Measurements from ENCODE around the gene ARHGAP42.
A peak's percentile ranks its signal among the peaks of the same experiment; 100 is the strongest.
"Not testable (repeated sequence)": the region's sequence is repeated elsewhere in the genome, so short reads cannot be mapped to it uniquely, and the experiment has no call there.

The ARHGAP42 gene

DNA sequence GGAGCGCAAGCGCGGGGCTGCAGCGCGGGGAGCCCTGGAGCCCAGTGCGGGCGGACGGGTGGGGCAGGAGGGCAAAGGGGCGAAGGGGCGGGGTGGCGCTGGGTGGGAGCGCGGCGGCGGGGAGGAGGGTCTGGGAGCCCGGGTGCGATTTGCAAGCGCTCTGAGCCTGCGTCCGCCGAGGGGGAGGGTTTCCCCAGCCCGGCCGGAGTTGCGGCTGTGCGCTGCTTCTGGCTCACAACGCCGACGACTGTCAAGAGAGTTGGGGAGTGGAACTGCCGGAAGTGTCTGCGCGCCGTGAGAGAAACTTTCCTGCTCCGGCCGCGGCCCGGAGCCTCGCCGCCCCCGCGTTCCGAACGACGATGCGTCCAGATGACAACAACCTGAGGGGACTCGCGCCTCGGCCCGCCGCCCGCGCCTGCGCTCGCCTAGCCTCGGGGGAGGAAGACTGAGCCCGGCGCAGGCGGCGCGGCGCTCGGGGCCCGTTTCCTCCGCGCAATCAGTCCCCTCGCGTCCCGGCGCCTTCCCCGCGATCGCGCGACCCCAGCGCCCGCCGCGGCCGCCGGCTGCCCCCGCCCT, at the start of gene ARHGAP42:
TSS of gene ARHGAP42 (plus strand) at position 235 of the 576 bp plus-strand sequence. CDS start 391 bp downstream, outside the sequence.
- peak within 1 kb of the TSS; percentile 71 for H3K4me3 ChIP-seq (ENCODE audit: low read length)
- TF ChIP-seq ZNF274 (IDR thresholded peaks at IDR 0.05; ENCODE audit: low read depth, low read length) = no peak

GRCh38 chr11:100637706-100638105, 49.4 kb upstream of the ARHGAP42 start:
- no peak for TF ChIP-seq ZNF274 (IDR thresholded peaks at IDR 0.05; ENCODE audit: low read depth, low read length)
- H3K4me3 ChIP-seq (ENCODE audit: low read length) = no peak overlapping the region

DNA sequence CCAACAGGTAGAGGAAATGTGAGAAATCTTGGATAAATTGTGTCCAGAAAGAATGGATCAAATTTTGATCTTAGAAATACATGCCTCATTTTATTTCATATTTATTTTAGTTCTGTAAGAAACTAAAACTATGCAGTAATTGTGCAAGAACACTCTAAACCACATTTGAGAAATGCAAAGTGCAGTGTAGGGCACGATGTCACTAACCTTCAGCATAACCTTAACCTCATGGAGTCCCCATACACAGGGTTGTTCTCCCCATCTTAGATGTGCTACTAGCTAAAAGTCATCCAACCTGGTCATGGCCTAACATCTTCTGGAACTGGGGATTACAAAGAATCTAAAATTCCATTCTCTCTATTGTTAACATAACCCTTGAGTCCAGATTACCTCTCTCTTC, 48.4 kb upstream of the ARHGAP42 start:
- TF ChIP-seq ZNF274 (IDR thresholded peaks at IDR 0.05; ENCODE audit: low read depth, low read length) = no peak
- H3K4me3 ChIP-seq (ENCODE audit: low read length) = no peak overlapping the region

DNA sequence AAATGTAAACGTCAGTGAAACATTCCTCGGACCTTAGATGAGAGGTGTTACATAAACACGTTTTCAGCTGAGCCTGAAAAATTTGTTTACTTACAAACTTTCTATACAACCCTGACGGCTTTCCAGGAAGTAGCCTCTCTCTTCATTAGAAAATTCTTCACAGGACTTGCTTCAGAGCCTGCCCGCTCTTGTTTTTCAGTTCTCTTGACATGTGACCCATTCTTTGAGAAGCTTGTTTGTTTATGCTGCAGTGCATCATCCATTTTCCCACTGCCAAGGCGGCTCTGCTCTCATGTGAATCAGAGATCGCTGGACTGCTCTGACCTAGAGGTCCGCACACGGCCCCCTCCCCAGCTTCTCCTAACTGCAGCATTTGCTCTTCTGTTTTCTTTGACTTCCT, 47.9 kb upstream of the ARHGAP42 start:
- TF ChIP-seq ZNF274 (IDR thresholded peaks at IDR 0.05; ENCODE audit: low read depth, low read length) = no peak
- H3K4me3 ChIP-seq (ENCODE audit: low read length) = no peak overlapping the region

DNA sequence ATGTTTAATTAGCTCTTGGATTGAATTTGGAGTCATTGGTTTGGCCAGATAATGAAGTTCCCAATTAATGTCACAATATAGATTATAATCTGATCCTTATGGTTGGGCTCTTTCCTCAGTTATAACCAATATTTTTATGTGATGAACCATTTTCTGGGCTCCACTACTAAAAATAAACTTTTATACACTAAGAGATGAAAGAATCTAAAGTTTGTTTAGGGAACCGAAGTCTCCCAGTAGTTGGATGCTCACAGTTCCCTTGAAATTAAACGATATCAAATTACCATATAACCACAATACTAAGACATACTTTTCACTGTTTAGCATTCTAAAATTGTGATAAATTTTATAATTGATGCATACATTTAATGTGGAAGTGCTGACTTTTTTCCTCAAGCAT, 47.0 kb upstream of the ARHGAP42 start:
- H3K4me3 ChIP-seq (ENCODE audit: low read length) = no peak overlapping the region
- no peak for TF ChIP-seq ZNF274 (IDR thresholded peaks at IDR 0.05; ENCODE audit: low read depth, low read length)

- H3K4me3 ChIP-seq (ENCODE audit: low read length) = no peak overlapping the region
- TF ChIP-seq ZNF274 (IDR thresholded peaks at IDR 0.05; ENCODE audit: low read depth, low read length) = no peak
These were observed 46.4 kb upstream of the ARHGAP42 start for GRCh38 chr11:100640646-100641045.

DNA sequence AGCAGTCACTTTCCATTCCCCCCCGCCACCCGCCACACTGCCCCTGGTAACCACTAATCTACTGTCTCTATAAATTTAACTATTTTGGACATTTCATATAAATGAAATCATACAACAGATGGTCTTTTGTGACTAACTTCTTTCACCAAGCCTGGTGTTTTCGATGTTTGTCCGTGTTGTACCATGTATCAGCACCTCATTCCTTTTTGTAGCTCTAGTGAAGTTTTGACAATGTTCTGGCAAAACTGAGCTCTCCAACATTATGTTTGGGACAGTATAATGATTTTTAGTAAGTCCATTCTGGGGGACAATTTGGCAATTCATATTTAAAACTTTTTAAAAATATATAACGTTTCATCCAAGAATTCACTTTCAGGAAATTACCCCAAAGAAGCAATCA, 45.6 kb upstream of the ARHGAP42 start:
- no peak overlapping the region for H3K4me3 ChIP-seq (ENCODE audit: low read length)
- no peak for TF ChIP-seq ZNF274 (IDR thresholded peaks at IDR 0.05; ENCODE audit: low read depth, low read length)

GRCh38 chr11:100646545-100646944, 40.5 kb upstream of the ARHGAP42 start:
- H3K4me3 ChIP-seq (ENCODE audit: low read length) = no peak overlapping the region
- no peak for TF ChIP-seq ZNF274 (IDR thresholded peaks at IDR 0.05; ENCODE audit: low read depth, low read length)

DNA sequence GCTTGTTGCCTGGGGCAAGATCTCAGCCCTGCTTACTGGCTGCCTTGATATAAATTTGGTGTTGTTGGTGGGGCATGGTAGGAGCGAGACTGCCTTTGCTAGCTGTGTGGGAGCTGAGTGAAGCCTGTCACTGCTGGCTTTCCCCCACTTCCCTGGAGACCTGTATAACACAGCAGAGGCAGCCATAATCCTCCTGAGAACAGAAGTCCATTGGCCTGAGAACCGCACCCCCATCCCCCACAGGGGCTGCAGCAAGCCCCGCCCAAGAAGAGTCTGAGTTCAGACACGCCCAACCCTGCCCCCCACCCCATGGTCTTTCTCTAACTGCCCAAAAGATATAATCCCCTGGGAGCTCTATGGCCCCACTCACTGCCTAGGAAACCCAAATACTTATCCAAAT, 39.2 kb upstream of the ARHGAP42 start:
- H3K4me3 ChIP-seq (ENCODE audit: low read length) = no peak overlapping the region
- TF ChIP-seq ZNF274 (IDR thresholded peaks at IDR 0.05; ENCODE audit: low read depth, low read length) = no peak

DNA sequence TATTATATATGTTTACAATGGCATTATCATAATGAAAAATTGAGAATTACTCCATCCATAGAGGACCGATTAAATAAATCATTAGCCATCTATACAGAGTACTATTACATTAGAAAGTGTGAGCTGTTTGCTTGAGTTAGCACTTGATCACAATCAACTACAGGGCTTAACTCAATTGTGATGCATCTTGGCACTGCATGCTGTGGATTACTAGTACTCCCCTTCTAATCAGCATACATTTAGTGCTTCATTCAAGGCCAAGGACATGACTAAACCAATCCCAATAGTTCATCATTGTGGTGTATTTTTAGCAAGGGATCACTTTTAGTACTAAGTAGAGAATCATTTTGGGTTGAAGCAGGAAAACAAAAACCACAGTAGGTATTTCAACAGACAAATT, 23.5 kb upstream of the ARHGAP42 start:
- no peak overlapping the region for H3K4me3 ChIP-seq (ENCODE audit: low read length)
- no peak for TF ChIP-seq ZNF274 (IDR thresholded peaks at IDR 0.05; ENCODE audit: low read depth, low read length)

GRCh38 chr11:100663996-100664395, 23.1 kb upstream of the ARHGAP42 start:
- no peak for TF ChIP-seq ZNF274 (IDR thresholded peaks at IDR 0.05; ENCODE audit: low read depth, low read length)
- no peak overlapping the region for H3K4me3 ChIP-seq (ENCODE audit: low read length)

DNA sequence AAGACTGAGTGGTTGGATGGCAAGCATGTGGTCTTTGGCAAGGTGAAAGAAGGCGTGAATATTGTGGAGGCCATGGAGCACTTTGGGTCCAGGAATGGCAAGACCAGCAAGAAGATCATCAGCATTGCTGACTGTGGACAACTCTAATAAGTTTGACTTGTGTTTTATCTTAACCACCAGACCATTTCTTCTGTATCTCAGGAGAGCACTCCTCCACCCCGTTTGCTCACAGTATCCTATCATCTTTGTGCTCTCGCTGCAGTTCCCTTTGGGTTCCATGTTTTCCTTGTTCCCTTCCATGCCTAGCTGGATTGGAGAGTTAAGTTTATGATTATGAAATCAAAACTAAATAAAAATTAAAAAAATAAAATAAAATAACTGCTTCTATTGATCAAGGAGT, 20.3 kb upstream of the ARHGAP42 start:
- not testable (repeated sequence) for H3K4me3 ChIP-seq (ENCODE audit: low read length)

- H3K4me3 ChIP-seq (ENCODE audit: low read length) = no peak overlapping the region
- no peak for TF ChIP-seq ZNF274 (IDR thresholded peaks at IDR 0.05; ENCODE audit: low read depth, low read length)
These were observed 19.6 kb upstream of the ARHGAP42 start for GRCh38 chr11:100667449-100667848.

GRCh38 chr11:100670140-100670539, 16.9 kb upstream of the ARHGAP42 start:
- no peak for TF ChIP-seq ZNF274 (IDR thresholded peaks at IDR 0.05; ENCODE audit: low read depth, low read length)
- no peak overlapping the region for H3K4me3 ChIP-seq (ENCODE audit: low read length)

GRCh38 chr11:100671471-100671870, 15.6 kb upstream of the ARHGAP42 start:
- TF ChIP-seq ZNF274 (IDR thresholded peaks at IDR 0.05; ENCODE audit: low read depth, low read length) = no peak
- no peak overlapping the region for H3K4me3 ChIP-seq (ENCODE audit: low read length)

- no peak for TF ChIP-seq ZNF274 (IDR thresholded peaks at IDR 0.05; ENCODE audit: low read depth, low read length)
- no peak overlapping the region for H3K4me3 ChIP-seq (ENCODE audit: low read length)
These were observed 14.5 kb upstream of the ARHGAP42 start for GRCh38 chr11:100672498-100673033.

Data from GM08714 (cell line).